Measurements from ENCODE around the gene ITM2C. TPM values are rescaled to one million over a fixed set of nuclear protein-coding genes. Genes with fewer than 3 reads are reported as not detected.

ITM2C gene
- total and polyA plus RNA-seq, 9 of the 15 experiments (the other 6 are each of a cell fraction or from before 2014, with no cell fraction given) = 0.49 to 58.8 (median 21.5) TPM

DNA sequence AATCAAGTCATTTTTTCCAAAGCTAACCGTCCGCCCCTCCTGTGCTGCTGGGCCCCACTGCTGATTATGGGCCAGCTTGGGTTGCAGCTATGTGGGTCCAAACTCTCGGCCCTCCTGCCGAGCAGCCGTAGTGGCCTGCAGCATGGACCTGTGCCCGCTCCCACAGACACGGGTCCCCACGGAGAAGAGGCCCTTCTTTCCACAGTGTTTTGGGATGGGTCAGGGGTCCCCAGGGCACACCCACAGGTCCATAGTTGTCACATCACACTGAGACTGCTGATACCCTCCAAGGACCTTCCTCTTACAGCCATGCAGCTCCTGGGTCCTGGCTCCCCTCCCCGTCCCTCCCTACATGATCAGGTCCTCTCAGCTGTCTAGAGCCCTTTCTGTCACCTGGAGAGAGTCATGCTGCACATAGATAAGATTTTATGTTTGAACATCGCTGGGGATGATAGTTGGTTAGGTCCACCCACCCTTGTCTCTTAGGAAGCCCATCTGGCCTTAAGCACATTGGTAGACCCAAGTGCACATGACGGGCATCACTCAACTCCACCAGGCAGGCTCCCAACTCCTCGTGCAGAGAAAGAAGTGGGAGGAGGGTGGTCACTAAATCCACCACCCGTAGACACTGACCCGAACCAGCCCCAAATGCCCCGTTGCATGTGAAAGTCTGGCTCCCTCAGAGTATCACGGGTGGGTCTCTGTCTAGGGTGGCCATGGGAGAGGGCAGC, 42.8 kb downstream of the ITM2C start (continued):
- no peak for TF ChIP-seq AFF4 (CRISPR knock-in tag; IDR thresholded peaks at IDR 0.05)
- no peak for TF ChIP-seq HDAC2 (IDR thresholded peaks at IDR 0.05)
- no peak for TF ChIP-seq ZNF431 (CRISPR knock-in tag; IDR thresholded peaks at IDR 0.05)
- TF ChIP-seq JUND (IDR thresholded peaks at IDR 0.05; ENCODE audit: borderline replicate concordance, low read depth, low read length) = 0 out of 2 replicates have a peak, but pooled peaks have one; percentile 28
- no peak; the same call in 2 of the 3 replicates for TF ChIP-seq JUND (tag; IDR thresholded peaks at IDR 0.05; ENCODE audit: borderline replicate concordance, low read depth, low read length)
- TF ChIP-seq HMGN3 (IDR thresholded peaks at IDR 0.05; ENCODE audit: borderline replicate concordance, extremely low read depth, insufficient read length, low read depth, low read length) = no peak
- peak; percentile 88 for TF ChIP-seq POLR2AphosphoS5 (IDR thresholded peaks at IDR 0.05; ENCODE audit: control insufficient read depth, insufficient read depth, low read depth, low read length)
- TF ChIP-seq MBD1 (CRISPR knock-in tag; IDR thresholded peaks at IDR 0.05) = no peak
- TF ChIP-seq TCF15 (CRISPR knock-in tag; IDR thresholded peaks at IDR 0.05) = no peak
- no peak for TF ChIP-seq SETDB1 (IDR thresholded peaks at IDR 0.05; ENCODE audit: low read length)
- TF ChIP-seq CREB1 (IDR thresholded peaks at IDR 0.05) = no peak
- TF ChIP-seq CREB1 (CRISPR knock-in tag; IDR thresholded peaks at IDR 0.05) = no peak
- TF ChIP-seq, protein P1, sequence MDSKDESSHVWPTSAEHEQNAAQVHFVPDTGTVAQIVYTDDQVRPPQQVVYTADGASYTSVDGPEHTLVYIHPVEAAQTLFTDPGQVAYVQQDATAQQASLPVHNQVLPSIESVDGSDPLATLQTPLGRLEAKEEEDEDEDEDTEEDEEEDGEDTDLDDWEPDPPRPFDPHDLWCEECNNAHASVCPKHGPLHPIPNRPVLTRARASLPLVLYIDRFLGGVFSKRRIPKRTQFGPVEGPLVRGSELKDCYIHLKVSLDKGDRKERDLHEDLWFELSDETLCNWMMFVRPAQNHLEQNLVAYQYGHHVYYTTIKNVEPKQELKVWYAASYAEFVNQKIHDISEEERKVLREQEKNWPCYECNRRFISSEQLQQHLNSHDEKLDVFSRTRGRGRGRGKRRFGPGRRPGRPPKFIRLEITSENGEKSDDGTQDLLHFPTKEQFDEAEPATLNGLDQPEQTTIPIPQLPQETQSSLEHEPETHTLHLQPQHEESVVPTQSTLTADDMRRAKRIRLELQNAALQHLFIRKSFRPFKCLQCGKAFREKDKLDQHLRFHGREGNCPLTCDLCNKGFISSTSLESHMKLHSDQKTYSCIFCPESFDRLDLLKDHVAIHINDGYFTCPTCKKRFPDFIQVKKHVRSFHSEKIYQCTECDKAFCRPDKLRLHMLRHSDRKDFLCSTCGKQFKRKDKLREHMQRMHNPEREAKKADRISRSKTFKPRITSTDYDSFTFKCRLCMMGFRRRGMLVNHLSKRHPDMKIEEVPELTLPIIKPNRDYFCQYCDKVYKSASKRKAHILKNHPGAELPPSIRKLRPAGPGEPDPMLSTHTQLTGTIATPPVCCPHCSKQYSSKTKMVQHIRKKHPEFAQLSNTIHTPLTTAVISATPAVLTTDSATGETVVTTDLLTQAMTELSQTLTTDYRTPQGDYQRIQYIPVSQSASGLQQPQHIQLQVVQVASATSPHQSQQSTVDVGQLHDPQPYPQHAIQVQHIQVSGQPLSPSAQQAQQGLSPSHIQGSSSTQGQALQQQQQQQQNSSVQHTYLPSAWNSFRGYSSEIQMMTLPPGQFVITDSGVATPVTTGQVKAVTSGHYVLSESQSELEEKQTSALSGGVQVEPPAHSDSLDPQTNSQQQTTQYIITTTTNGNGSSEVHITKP (IDR thresholded peaks at IDR 0.05; ENCODE audit: partially characterized antibody) = peak; percentile 56
- TF ChIP-seq, protein P2, sequence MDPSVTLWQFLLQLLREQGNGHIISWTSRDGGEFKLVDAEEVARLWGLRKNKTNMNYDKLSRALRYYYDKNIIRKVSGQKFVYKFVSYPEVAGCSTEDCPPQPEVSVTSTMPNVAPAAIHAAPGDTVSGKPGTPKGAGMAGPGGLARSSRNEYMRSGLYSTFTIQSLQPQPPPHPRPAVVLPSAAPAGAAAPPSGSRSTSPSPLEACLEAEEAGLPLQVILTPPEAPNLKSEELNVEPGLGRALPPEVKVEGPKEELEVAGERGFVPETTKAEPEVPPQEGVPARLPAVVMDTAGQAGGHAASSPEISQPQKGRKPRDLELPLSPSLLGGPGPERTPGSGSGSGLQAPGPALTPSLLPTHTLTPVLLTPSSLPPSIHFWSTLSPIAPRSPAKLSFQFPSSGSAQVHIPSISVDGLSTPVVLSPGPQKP (CRISPR knock-in tag; IDR thresholded peaks at IDR 0.05) = no peak
- TF ChIP-seq ZNF3 (CRISPR knock-in tag; IDR thresholded peaks at IDR 0.05) = no peak
- no peak for TF ChIP-seq SNIP1 (IDR thresholded peaks at IDR 0.05; ENCODE audit: low read depth)
- no peak for TF ChIP-seq HNRNPK (IDR thresholded peaks at IDR 0.05; ENCODE audit: low read depth, low read length, poor library complexity, severe bottlenecking)
